Ishikawa (cell line): ENCODE measurements around the gene PAXX.

Experiments
- CREB1 ChIP-seq: IDR thresholded peaks from 2 replicates; pipeline ENCODE4 v1.6.1; 2012; ENCODE audit warnings: low read depth
- EGR1 ChIP-seq: IDR thresholded peaks from 2 replicates; pipeline ENCODE4 v1.6.1; 2012
- EP300 ChIP-seq: IDR thresholded peaks from 2 replicates; pipeline ENCODE4 v1.6.1; 2012; ENCODE audit warnings: borderline replicate concordance
- MAX ChIP-seq: IDR thresholded peaks from 2 replicates; pipeline ENCODE4 v1.6.1; 2012
- RAD21 ChIP-seq: IDR thresholded peaks from 2 replicates; pipeline ENCODE4 v1.6.1; 2012; ENCODE audit warnings: low read depth
- REST ChIP-seq: IDR thresholded peaks from 2 replicates; pipeline ENCODE4 v1.6.1; 2012; ENCODE audit warnings: low read depth, mild to moderate bottlenecking
- TAF1 ChIP-seq: IDR thresholded peaks from 2 replicates; pipeline ENCODE4 v1.6.1; 2012; ENCODE audit warnings: low read depth, mild to moderate bottlenecking
- TCF12 ChIP-seq: IDR thresholded peaks from 2 replicates; pipeline ENCODE4 v1.6.1; 2012; ENCODE audit warnings: low read depth
- TEAD4 ChIP-seq: IDR thresholded peaks from 2 replicates; pipeline ENCODE4 v1.6.1; 2012
- YY1 ChIP-seq: IDR thresholded peaks from 2 replicates; pipeline ENCODE4 v1.6.1; 2012; ENCODE audit warnings: low read depth
- ZBTB7A ChIP-seq: IDR thresholded peaks from 2 replicates; pipeline ENCODE4 v1.6.1; 2012; ENCODE audit warnings: low read depth

The PAXX gene

GRCh38 chr9:136991993-136992818 lies at the start of gene PAXX:
Gene PAXX (plus strand): TSS chr9:136992422. CDS start chr9:136992444, 22 bp downstream.
- no peak for TF ChIP-seq CREB1
- peak; percentile 8; the same call in 1 of the 2 replicates for TF ChIP-seq TAF1
- TF ChIP-seq TCF12: no peak; the same call in 1 of the 2 replicates
- TF ChIP-seq YY1: peak; percentile 77
- peak; percentile 91 for TF ChIP-seq MAX
- TF ChIP-seq TEAD4: no peak

GRCh38 chr9:136942881-136943230 lies 49.4 kb upstream of the PAXX start:
- no peak for TF ChIP-seq TEAD4
- TF ChIP-seq ZBTB7A: peak; percentile 39; the same call in 1 of the 2 replicates

GRCh38 chr9:136943291-136944211 lies 48.7 kb upstream of the PAXX start:
- no peak for TF ChIP-seq EGR1
- peak; percentile 63; the same call in 1 of the 2 replicates for TF ChIP-seq MAX
- TF ChIP-seq EP300: no peak
- no peak; the same call in 1 of the 2 replicates for TF ChIP-seq RAD21
- no peak for TF ChIP-seq REST
- peak; percentile 30; the same call in 1 of the 2 replicates for TF ChIP-seq TCF12

- TF ChIP-seq ZBTB7A: no peak
Observed at GRCh38 chr9:136944212-136944518, 48.1 kb upstream of the PAXX start.

- TF ChIP-seq EP300: no peak; the same call in 1 of the 2 replicates
- peak; percentile 81 for TF ChIP-seq YY1
- TF ChIP-seq EGR1: peak; percentile 89
- no peak for TF ChIP-seq TCF12
- TF ChIP-seq CREB1: no peak
- 0 out of 2 replicates have a peak, but pooled peaks have one; percentile 20 for TF ChIP-seq ZBTB7A
- peak; percentile 29; the same call in 1 of the 2 replicates for TF ChIP-seq RAD21
- no peak for TF ChIP-seq REST
- no peak for TF ChIP-seq MAX
- no peak for TF ChIP-seq TAF1
- no peak for TF ChIP-seq TEAD4
Observed at GRCh38 chr9:136944519-136945332, 47.5 kb upstream of the PAXX start, which contains the start of the genes C8G and FBXW5. Gene C8G (plus strand): TSS chr9:136945243. CDS start chr9:136945321, 78 bp downstream. Gene FBXW5 (minus strand): TSS chr9:136944738. CDS start chr9:136944083, 655 bp downstream.

GRCh38 chr9:136945333-136946227 lies 46.6 kb upstream of the PAXX start:
- no peak for TF ChIP-seq RAD21
